ENCODE results near the gene RASGRP3.

The RASGRP3 gene

GRCh38 chr2:33503002-33503401, 26.6 kb downstream of the RASGRP3 start:
- TF ChIP-seq CTCF (IDR thresholded peaks at IDR 0.05; ENCODE audit: low read depth, low read length, missing control alignments): no peak
- Histone ChIP-seq H3K27ac (no peak overlapping the region), H3K36me3 (replicated peaks) (no peaks in the 10 kb centered on the region), H3K27me3 (replicated peaks) (no peaks in the 10 kb centered on the region), H3K4me3 (ENCODE audit: low read depth, low read length) (no peak overlapping the region)
- in situ Hi-C loops (cut with HindIII; ENCODE audit: low pct_ligation_motif_present, low sequenced_read_pairs): no loop called here
- no peak for DNase-seq

GRCh38 chr2:33505966-33506365, 29.5 kb downstream of the RASGRP3 start:
- in situ Hi-C loops (cut with HindIII; ENCODE audit: low pct_ligation_motif_present, low sequenced_read_pairs): no loop called here
- DNase-seq: no peak

GRCh38 chr2:33509908-33510585, 33.6 kb downstream of the RASGRP3 start:
- Histone ChIP-seq H3K4me3 (ENCODE audit: low read depth, low read length) (no peak overlapping the region), H3K27me3 (replicated peaks) (no peaks in the 10 kb centered on the region), H3K27ac (no peak overlapping the region), H3K36me3 (replicated peaks) (no peaks in the 10 kb centered on the region)
- DNase-seq: no peak
- TF ChIP-seq CTCF (IDR thresholded peaks at IDR 0.05; ENCODE audit: low read depth, low read length, missing control alignments): no peak
- in situ Hi-C loops (cut with HindIII; ENCODE audit: low pct_ligation_motif_present, low sequenced_read_pairs): no loop called here

More at GRCh38 chr2:33505966-33506365, 29.5 kb downstream of the RASGRP3 start:
- no peak for TF ChIP-seq CTCF (IDR thresholded peaks at IDR 0.05; ENCODE audit: low read depth, low read length, missing control alignments)
- H3K27me3 ChIP-seq (replicated peaks): no peaks in the 10 kb centered on the region
- no peak overlapping the region for H3K27ac ChIP-seq
- no peak overlapping the region for H3K4me3 ChIP-seq (ENCODE audit: low read depth, low read length)
- H3K36me3 ChIP-seq (replicated peaks): no peaks in the 10 kb centered on the region

- no peak for DNase-seq
- H3K4me3 ChIP-seq (ENCODE audit: low read depth, low read length): no peak overlapping the region
- in situ Hi-C loops (cut with HindIII; ENCODE audit: low pct_ligation_motif_present, low sequenced_read_pairs): no loop called here
Observed at GRCh38 chr2:33510586-33510968, 34.1 kb downstream of the RASGRP3 start.

GRCh38 chr2:33511141-33511540, 34.7 kb downstream of the RASGRP3 start:
- no peak for DNase-seq
- H3K36me3 ChIP-seq (replicated peaks): no peaks in the 10 kb centered on the region
- no peaks in the 10 kb centered on the region for H3K27me3 ChIP-seq (replicated peaks)
- TF ChIP-seq CTCF (IDR thresholded peaks at IDR 0.05; ENCODE audit: low read depth, low read length, missing control alignments): no peak
- H3K27ac ChIP-seq: no peak overlapping the region
- in situ Hi-C loops (cut with HindIII; ENCODE audit: low pct_ligation_motif_present, low sequenced_read_pairs): no loop called here
- H3K4me3 ChIP-seq (ENCODE audit: low read depth, low read length): no peak overlapping the region

More at GRCh38 chr2:33510586-33510968, 34.1 kb downstream of the RASGRP3 start:
- Histone ChIP-seq H3K36me3 (replicated peaks) (no peaks in the 10 kb centered on the region), H3K27ac (no peak overlapping the region), H3K27me3 (replicated peaks) (no peaks in the 10 kb centered on the region)
- no peak for TF ChIP-seq CTCF (IDR thresholded peaks at IDR 0.05; ENCODE audit: low read depth, low read length, missing control alignments)

- no peak for DNase-seq
- H3K36me3 ChIP-seq (replicated peaks): no peaks in the 10 kb centered on the region
- H3K27ac ChIP-seq: no peak overlapping the region
- TF ChIP-seq CTCF (IDR thresholded peaks at IDR 0.05; ENCODE audit: low read depth, low read length, missing control alignments): no peak
- no peaks in the 10 kb centered on the region for H3K27me3 ChIP-seq (replicated peaks)
- H3K4me3 ChIP-seq (ENCODE audit: low read depth, low read length): no peak overlapping the region
- in situ Hi-C loops (cut with HindIII; ENCODE audit: low pct_ligation_motif_present, low sequenced_read_pairs): no loop called here
Observed at GRCh38 chr2:33512112-33512511, 35.7 kb downstream of the RASGRP3 start.
